ENCODE measurements around the gene FRMD7. TPM values are rescaled to one million over a fixed set of nuclear protein-coding genes. Genes with fewer than 3 reads are reported as not detected.
"Not testable (repeated sequence)": the region's sequence is repeated elsewhere in the genome, so short reads cannot be mapped to it uniquely, and the experiment has no call there.

FRMD7 gene
- total RNA-seq, 1 donor = not detected

DNA sequence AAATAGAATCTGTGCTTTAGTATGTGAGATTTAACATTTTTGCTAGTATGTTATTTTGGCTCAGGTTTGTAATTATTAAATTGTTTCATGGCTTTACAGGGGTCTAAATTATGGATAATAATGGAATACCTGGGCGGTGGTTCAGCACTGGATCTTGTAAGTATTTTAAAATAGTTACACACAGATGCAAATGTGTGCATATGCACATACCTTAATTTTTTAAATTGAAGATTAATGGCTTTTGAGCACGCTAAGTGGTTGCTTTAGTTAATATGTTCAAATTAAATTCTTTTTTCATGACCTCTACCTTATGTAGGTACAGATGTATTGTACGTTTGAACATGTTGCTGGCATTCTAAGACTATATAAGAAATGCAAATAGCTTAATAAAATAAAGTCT, 64.5 kb downstream of the FRMD7 start:
- H3K4me3 ChIP-seq (ENCODE audit: low read depth, low read length) = no peak overlapping the region
- TF ChIP-seq, protein P1, sequence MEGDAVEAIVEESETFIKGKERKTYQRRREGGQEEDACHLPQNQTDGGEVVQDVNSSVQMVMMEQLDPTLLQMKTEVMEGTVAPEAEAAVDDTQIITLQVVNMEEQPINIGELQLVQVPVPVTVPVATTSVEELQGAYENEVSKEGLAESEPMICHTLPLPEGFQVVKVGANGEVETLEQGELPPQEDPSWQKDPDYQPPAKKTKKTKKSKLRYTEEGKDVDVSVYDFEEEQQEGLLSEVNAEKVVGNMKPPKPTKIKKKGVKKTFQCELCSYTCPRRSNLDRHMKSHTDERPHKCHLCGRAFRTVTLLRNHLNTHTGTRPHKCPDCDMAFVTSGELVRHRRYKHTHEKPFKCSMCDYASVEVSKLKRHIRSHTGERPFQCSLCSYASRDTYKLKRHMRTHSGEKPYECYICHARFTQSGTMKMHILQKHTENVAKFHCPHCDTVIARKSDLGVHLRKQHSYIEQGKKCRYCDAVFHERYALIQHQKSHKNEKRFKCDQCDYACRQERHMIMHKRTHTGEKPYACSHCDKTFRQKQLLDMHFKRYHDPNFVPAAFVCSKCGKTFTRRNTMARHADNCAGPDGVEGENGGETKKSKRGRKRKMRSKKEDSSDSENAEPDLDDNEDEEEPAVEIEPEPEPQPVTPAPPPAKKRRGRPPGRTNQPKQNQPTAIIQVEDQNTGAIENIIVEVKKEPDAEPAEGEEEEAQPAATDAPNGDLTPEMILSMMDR (IDR thresholded peaks at IDR 0.05; ENCODE audit: insufficient read depth, low read length) = no peak
- DNase-seq (ENCODE audit: low read depth) = no peak

DNA sequence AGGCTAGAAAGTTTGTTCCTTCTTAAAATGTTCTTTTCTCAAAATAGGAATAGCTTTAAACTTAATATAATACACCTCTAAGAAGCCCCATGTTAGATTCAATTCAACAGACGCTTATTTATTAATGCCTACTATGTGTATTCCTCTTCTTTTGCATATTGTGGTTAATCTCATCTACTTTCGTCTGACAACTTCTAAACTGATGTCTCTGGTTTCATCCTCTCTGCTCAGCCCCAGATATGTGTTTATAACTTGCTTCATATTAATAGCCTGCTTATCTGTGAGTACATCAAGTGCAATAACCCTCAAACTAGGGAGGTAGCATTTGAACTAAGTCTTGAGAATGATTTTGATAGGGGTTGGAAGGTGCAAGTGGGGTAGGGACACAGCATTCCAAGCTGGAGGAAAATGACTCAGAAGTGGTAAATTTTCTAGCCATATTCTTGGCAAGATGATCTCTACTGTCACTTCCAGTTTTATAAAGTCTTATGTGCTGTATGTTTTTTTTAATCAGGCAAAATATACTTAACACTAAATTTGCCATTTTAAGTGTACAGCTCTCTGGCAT, 67.8 kb downstream of the FRMD7 start:
- no peak for DNase-seq (ENCODE audit: low read depth)
- H3K4me3 ChIP-seq (ENCODE audit: low read depth, low read length) = no peak overlapping the region
- TF ChIP-seq, protein P1 (IDR thresholded peaks at IDR 0.05; ENCODE audit: insufficient read depth, low read length) = no peak

DNA sequence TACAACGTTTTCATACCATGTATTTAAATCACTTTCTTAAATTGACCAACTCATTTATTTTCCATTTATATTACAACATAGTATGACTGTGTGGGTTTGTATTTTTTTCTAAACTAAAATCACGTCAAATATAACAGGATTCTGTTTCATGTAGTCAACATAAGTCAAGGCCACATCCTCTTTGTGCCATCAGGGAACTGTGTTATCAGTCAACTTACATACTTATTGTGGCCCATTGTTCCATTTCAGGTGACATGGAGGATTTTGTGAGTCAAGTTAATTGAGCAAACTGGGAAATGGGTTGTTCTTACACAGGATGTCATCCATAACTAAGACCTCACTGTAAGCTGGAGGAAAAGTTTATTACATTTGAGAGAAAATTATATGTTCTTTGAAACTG, 68.8 kb downstream of the FRMD7 start:
- no peak for DNase-seq (ENCODE audit: low read depth)
- TF ChIP-seq, protein P1 (IDR thresholded peaks at IDR 0.05; ENCODE audit: insufficient read depth, low read length) = no peak
- no peak overlapping the region for H3K4me3 ChIP-seq (ENCODE audit: low read depth, low read length)

DNA sequence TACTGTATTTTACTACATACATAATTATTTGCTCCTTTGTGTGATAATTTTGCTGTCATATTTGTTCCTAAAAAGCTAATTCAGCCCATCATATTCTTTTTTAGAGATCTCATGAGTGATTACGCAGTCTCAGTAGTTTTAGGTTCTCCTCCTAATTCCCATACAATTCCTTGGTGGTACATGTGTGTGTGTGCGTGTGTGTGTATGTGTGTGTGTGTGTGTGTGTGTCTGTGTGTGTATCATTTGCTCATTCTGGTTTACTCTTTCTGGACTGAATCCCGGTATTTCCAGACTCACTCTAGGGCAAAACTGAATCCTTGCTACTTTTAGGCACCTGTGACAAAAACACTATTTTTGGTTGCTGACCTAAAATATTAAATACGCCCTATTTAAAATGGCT, 69.8 kb downstream of the FRMD7 start:
- TF ChIP-seq, protein P1 (IDR thresholded peaks at IDR 0.05; ENCODE audit: insufficient read depth, low read length) = no peak
- H3K4me3 ChIP-seq (ENCODE audit: low read depth, low read length) = no peak overlapping the region
- DNase-seq (ENCODE audit: low read depth) = no peak

DNA sequence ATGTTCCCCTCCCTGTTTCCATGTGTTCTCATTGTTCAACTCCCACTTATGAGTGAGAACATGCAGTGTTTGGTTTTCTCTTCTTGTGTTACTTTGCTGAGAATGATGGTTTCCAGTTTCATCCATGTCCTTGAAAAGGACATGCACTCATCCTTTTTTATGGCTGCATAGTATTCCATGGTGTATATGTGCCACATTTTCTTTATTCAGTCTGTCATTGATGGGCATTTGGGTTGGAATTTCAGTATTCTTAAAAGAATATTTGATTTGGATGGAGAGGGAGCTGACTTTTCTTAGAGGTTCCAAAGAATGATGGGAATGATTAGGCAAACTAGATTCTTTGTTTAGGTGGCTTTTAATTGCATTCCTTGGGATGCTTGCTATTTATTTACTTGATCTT, 76.0 kb downstream of the FRMD7 start:
- not testable (repeated sequence) for DNase-seq (ENCODE audit: low read depth); H3K4me3 ChIP-seq (ENCODE audit: low read depth, low read length)

DNA sequence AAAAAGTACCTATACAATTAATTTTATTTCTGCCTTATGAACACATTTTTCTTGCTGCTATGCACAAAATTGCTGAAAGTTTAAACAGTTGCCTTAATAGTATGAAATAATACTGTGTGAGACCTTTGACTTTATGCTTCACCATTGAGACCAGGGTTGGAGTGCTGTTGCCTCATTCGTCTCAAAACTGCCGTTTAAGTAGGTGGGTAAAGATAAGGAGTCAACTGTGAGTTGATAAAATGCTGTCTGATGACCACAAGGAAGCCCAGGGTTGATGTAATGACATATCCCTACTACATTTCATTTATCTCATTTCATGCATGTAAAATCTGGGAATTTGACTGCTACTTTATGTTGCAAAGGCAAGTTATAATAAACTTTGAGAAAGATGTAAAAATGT, 81.3 kb downstream of the FRMD7 start:
- no peak overlapping the region for H3K4me3 ChIP-seq (ENCODE audit: low read depth, low read length)
- TF ChIP-seq, protein P1 (IDR thresholded peaks at IDR 0.05; ENCODE audit: insufficient read depth, low read length) = no peak
- no peak for DNase-seq (ENCODE audit: low read depth)

DNA sequence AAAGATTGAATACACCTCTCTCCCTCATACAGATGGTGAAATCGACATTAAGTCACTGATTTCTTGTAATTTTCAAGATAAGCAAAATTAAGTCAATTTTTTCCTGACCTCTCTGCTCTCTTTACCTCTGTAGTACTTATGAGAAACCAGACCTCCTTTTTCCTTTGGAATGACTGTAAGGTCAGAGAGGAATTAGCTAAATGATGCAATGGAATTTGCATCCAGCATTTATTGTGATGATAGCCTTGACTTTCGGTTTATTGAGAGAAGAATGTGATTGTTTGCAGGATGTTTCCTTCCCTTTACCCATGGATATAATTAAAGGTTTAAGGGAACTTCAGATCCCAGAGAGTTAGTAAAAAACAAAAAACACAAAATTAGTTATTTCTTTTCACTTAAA, 82.4 kb downstream of the FRMD7 start:
- no peak for DNase-seq (ENCODE audit: low read depth)
- TF ChIP-seq, protein P1 (IDR thresholded peaks at IDR 0.05; ENCODE audit: insufficient read depth, low read length) = no peak
- no peak overlapping the region for H3K4me3 ChIP-seq (ENCODE audit: low read depth, low read length)
